ACC112 (cell line): ENCODE measurements around the gene TSHZ2.

Experiments used
- H2AFZ ChIP-seq: fragments of 200-600 bp; sonication (generic); one replicate; pipeline ENCODE4 v1.6.0; 2017; ENCODE audit warnings: antibody characterized with exemption, low read length; ENCODE audit not compliant: unreplicated experiment
- H3K27ac ChIP-seq: fragments of 200-600 bp; sonication (generic); 2 replicates; pipeline ENCODE4 v1.5.1; 2014; ENCODE audit warnings: low read depth, mild to moderate bottlenecking, antibody characterized with exemption, low read length, moderate library complexity
- H3K27me3 ChIP-seq: fragments of 200-600 bp; sonication (generic); 2 replicates; pipeline ENCODE4 v1.6.1; 2014; ENCODE audit warnings: mild to moderate bottlenecking, antibody characterized with exemption, low read length, moderate library complexity, mixed read lengths; ENCODE audit not compliant: insufficient read depth
- H3K36me3 ChIP-seq: fragments of 200-600 bp; sonication (generic); 2 replicates; pipeline ENCODE4 v1.6.1; 2016; ENCODE audit warnings: mild to moderate bottlenecking, antibody characterized with exemption, low read length, moderate library complexity, mixed read lengths; ENCODE audit not compliant: insufficient read depth
- H3K4me1 ChIP-seq: fragments of 200-600 bp; sonication (generic); one replicate; pipeline ENCODE4 v1.6.1; 2016; ENCODE audit warnings: low read length, mixed read lengths; ENCODE audit not compliant: insufficient read depth, unreplicated experiment, control insufficient read depth
- H3K4me3 ChIP-seq: fragments of 200-600 bp; sonication (generic); 2 replicates; pipeline ENCODE4 v1.5.1; 2014; ENCODE audit warnings: mild to moderate bottlenecking, low read depth, low read length
- H3K79me2 ChIP-seq: fragments of 200-600 bp; sonication (generic); one replicate; pipeline ENCODE4 v1.6.0; 2016; ENCODE audit warnings: low read length; ENCODE audit not compliant: control insufficient read depth, unreplicated experiment, insufficient read depth

TSHZ2 gene

DNA sequence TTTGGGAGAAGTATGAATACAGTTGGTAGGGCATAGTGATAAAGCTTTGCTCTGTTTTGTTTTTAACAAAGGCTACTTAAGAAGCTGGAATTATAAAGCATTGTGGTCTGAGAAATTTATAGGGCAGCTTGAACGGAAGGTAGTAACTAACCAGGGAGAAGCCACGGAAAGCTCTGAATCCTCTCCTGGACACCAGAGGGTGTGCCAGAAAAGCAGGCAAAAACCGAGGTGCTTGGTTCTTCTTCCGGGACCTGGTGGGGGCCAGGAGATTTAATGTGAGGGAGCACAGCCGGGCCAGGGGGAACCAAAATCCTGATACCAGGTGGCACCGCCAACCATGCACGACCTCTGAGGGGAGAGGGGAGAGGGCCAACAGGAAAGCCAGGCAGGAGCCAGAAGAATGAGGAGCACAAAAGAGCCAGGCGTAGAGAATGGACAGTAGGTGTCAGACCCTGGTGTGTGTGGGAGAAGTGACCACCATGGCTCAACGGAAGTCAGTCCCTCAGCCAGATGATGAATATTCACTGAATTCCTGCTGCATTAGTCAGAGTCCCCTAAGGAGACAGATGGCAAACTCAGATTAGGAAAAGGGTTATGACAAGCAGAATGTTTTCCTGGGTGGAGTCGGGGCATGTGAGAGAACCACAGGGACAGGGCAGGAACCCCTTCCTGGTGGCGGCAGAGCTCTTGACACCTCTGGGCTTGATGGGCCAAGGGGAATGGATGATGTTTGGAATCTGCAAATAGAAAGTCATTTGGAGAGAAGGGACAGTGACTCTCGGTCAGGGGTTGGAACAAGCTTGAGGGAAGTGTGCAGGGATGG is 359.2 kb downstream of the TSHZ2 start:
- no peaks in the 10 kb centered on the region for H3K4me1 ChIP-seq
- H2AFZ ChIP-seq: no peak overlapping the region
- H3K79me2 ChIP-seq: no peaks in the 10 kb centered on the region
- H3K27me3 ChIP-seq: no peaks in the 10 kb centered on the region
- H3K27ac ChIP-seq: no peak overlapping the region
- no peak overlapping the region for H3K4me3 ChIP-seq
- H3K36me3 ChIP-seq: no peaks in the 10 kb centered on the region

- Histone ChIP-seq H3K79me2 (no peaks in the 10 kb centered on the region), H3K4me1 (no peaks in the 10 kb centered on the region), H3K27ac (no peak overlapping the region), H2AFZ (no peak overlapping the region), H3K27me3 (no peaks in the 10 kb centered on the region), H3K4me3 (no peak overlapping the region), H3K36me3 (no peaks in the 10 kb centered on the region)
These were observed 360.1 kb downstream of the TSHZ2 start for GRCh38 chr20:53332022-53332837.

GRCh38 chr20:53334861-53335260 is 362.7 kb downstream of the TSHZ2 start:
- Histone ChIP-seq H3K27ac (no peak overlapping the region), H3K27me3 (no peaks in the 10 kb centered on the region), H3K4me1 (no peaks in the 10 kb centered on the region), H3K79me2 (no peaks in the 10 kb centered on the region), H3K36me3 (no peaks in the 10 kb centered on the region), H3K4me3 (no peak overlapping the region), H2AFZ (no peak overlapping the region)

GRCh38 chr20:53335555-53335954 is 363.4 kb downstream of the TSHZ2 start:
- Histone ChIP-seq H3K36me3 (no peaks in the 10 kb centered on the region), H3K79me2 (no peaks in the 10 kb centered on the region), H3K4me1 (no peaks in the 10 kb centered on the region), H3K27ac (no peak overlapping the region), H2AFZ (no peak overlapping the region), H3K4me3 (no peak overlapping the region), H3K27me3 (no peaks in the 10 kb centered on the region)

- H2AFZ ChIP-seq: no peak overlapping the region
- H3K27me3 ChIP-seq: no peaks in the 10 kb centered on the region
- no peak overlapping the region for H3K4me3 ChIP-seq
- H3K4me1 ChIP-seq: no peaks in the 10 kb centered on the region
- H3K79me2 ChIP-seq: no peaks in the 10 kb centered on the region
- no peaks in the 10 kb centered on the region for H3K36me3 ChIP-seq
- H3K27ac ChIP-seq: no peak overlapping the region
These were observed 364.7 kb downstream of the TSHZ2 start for GRCh38 chr20:53336892-53337291.

- H3K79me2 ChIP-seq: no peaks in the 10 kb centered on the region
- no peaks in the 10 kb centered on the region for H3K27me3 ChIP-seq
- no peaks in the 10 kb centered on the region for H3K4me1 ChIP-seq
- H3K4me3 ChIP-seq: no peak overlapping the region
- H3K36me3 ChIP-seq: no peaks in the 10 kb centered on the region
- H3K27ac ChIP-seq: no peak overlapping the region
- no peak overlapping the region for H2AFZ ChIP-seq
These were observed 365.4 kb downstream of the TSHZ2 start for GRCh38 chr20:53337390-53338101.

DNA sequence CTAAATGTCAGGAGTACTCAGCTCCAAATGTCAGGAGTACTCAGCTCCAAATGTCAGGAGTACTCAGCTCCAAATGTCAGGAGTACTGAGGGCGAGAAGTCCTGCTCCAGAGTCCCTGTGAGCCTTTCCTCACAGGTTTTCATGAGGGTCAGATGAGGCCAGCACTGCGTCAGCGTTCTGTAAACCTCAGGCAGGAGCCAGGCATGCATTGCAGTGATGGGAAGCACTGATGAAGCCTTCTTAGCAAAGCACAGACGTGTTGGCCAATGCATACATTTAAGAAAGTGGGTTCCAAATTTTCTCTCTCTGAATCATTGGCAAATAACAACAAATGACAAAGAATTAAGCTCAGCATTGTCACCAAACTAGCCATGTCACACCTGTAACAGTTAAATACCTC is 366.6 kb downstream of the TSHZ2 start:
- Histone ChIP-seq H3K27ac (no peak overlapping the region), H3K4me1 (no peaks in the 10 kb centered on the region), H3K27me3 (no peaks in the 10 kb centered on the region)

DNA sequence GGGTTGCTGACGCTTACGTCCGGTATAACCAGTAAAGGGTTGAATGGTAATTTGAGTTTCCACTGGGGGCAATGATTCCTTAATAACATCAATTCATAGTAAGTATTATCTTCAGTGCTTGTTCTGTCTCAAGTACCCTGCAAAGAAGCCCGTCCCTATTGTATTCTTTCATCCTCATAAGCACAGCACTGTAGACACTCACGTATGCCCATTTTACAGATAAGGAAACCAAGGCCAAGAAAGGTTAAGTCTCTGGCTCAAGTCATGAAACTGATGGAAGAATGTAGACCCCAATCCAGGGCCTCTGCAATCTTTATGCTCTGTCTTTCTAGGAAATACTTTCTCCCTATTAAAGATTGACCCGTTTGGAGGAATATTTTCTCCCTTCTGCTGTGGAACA is 370.3 kb downstream of the TSHZ2 start:
- no peaks in the 10 kb centered on the region for H3K79me2 ChIP-seq
- H3K36me3 ChIP-seq: no peaks in the 10 kb centered on the region
- H2AFZ ChIP-seq: no peak overlapping the region
- H3K27me3 ChIP-seq: no peaks in the 10 kb centered on the region
- H3K4me3 ChIP-seq: no peak overlapping the region
- H3K27ac ChIP-seq: no peak overlapping the region
- H3K4me1 ChIP-seq: no peaks in the 10 kb centered on the region

More for the DNA sequence above, 366.6 kb downstream of the TSHZ2 start:
- no peaks in the 10 kb centered on the region for H3K79me2 ChIP-seq
- no peaks in the 10 kb centered on the region for H3K36me3 ChIP-seq
- H3K4me3 ChIP-seq: no peak overlapping the region
- no peak overlapping the region for H2AFZ ChIP-seq

DNA sequence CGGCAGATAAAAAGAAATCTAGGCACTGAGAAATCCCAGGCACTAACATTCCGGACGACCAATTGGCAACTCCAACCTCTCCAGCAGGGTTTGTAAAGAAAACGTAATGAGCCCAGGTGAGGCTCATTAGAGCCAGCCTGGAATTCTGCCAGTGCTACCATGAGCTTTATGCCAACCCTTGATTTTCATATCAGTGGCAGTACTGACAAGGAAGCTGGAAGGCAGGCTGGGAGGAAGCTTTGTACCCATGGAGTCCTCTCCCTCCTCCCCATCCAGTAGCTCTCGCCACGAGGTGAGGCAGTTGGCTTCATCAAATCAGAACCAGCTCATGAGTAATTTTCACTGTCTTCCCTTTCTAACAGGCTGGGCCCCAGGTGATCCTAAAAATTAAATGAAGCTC is 371.3 kb downstream of the TSHZ2 start:
- H2AFZ ChIP-seq: no peak overlapping the region
- no peaks in the 10 kb centered on the region for H3K79me2 ChIP-seq
- no peak overlapping the region for H3K27ac ChIP-seq
- no peak overlapping the region for H3K4me3 ChIP-seq
- no peaks in the 10 kb centered on the region for H3K4me1 ChIP-seq
- H3K36me3 ChIP-seq: no peaks in the 10 kb centered on the region
- no peaks in the 10 kb centered on the region for H3K27me3 ChIP-seq

DNA sequence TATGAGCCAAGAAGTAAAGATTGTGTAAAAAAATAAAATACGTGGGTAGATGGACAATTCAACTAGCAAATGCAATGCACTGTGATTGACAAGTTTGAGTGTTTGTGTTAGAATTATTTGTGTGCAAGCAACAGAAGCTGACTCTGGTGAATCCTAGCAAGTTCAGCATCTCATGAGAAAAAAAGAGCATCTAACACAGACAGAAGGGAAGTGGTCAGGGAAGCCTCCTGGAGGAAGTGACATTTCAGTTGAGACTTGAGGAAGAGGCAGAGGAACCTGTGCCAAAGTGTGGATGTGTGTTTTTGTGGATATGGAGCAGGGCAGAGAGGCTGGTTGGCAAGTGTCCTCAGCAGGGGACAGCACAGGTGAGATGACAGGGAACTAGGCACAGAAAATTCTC is 372.7 kb downstream of the TSHZ2 start:
- H3K4me1 ChIP-seq: no peaks in the 10 kb centered on the region

More for the DNA sequence above, 372.7 kb downstream of the TSHZ2 start:
- Histone ChIP-seq H3K79me2 (no peaks in the 10 kb centered on the region), H3K36me3 (no peaks in the 10 kb centered on the region), H2AFZ (no peak overlapping the region), H3K27me3 (no peaks in the 10 kb centered on the region), H3K4me3 (no peak overlapping the region), H3K27ac (no peak overlapping the region)
